Gastrocnemius medialis (tissue), 4 donors: ENCODE measurements around the gene ZFHX3. TPM values are rescaled to one million over a fixed set of nuclear protein-coding genes. Genes with fewer than 3 reads are reported as not detected.

Source experiments
- ATAC-seq, 2 donors: fragments of 150-250 bp; one replicate each; pipeline ENCODE4 v1.9.1; 2016
- DNase-seq, 2 donors: peaks; one replicate each; pipeline ENCODE4 v3.0.0-alpha.2; 2019
- H3K27ac ChIP-seq, 4 donors: fragments of 200-600 bp; sonication (generic); 1 replicate in 1 of 4; 2 replicates in 3 of 4; pipeline ENCODE4 v1.5.1; 2016 to 2018; ENCODE audit warnings: mild to moderate bottlenecking in 2 of 4, moderate library complexity in 1 of 4
- H3K27me3 ChIP-seq, 3 donors: fragments of 200-600 bp; sonication (generic) in 2 of 3; 1 replicate in 1 of 3; 2 replicates in 2 of 3; pipeline versions ENCODE4 v1.5.1 to v1.6.0; 2016 to 2019; ENCODE audit warnings: mild to moderate bottlenecking in 1 of 3, moderate library complexity in 1 of 3
- H3K36me3 ChIP-seq, 2 donors: fragments of 200-600 bp; sonication (generic) in 1 of 2; one replicate each; pipeline ENCODE4 v1.5.1; 2017 to 2018
- H3K4me1 ChIP-seq, 2 donors: fragments of 200-600 bp; sonication (generic) in 1 of 2; one replicate each; pipeline ENCODE4 v1.5.1; 2016 to 2017; ENCODE audit warnings: mild to moderate bottlenecking in 2 of 2
- H3K4me3 ChIP-seq, 4 donors: fragments of 200-600 bp; sonication (generic) in 3 of 4; 1 replicate in 1 of 4; 2 replicates in 3 of 4; pipeline ENCODE4 v1.5.1; 2016 to 2019; ENCODE audit warnings: mild to moderate bottlenecking in 2 of 4
- H3K9me3 ChIP-seq, 3 donors: fragments of 200-600 bp; sonication (generic) in 2 of 3; 1 replicate in 1 of 3; 2 replicates in 2 of 3; pipeline ENCODE4 v1.5.1; 2016 to 2019
- POLR2A ChIP-seq, 2 donors: fragments of 450-650 bp; IDR thresholded peaks; one replicate each; pipeline ENCODE4 v1.6.1; 2017; ENCODE audit warnings: antibody characterized with exemption in 2 of 2, mild to moderate bottlenecking in 2 of 2, moderate library complexity in 2 of 2
- in situ Hi-C, 4 donors: fragments of 200-750 bp; cut with MboI; loops; one replicate each; pipeline versions ENCODE4 v1.15.0 to v1.8.0; 2017; ENCODE audit warnings: low sequenced_read_pairs in 4 of 4
- intact Hi-C: fragments of 100-400 bp; cut with DNase I; formaldehyde crosslinking; loops from one replicate; pipeline ENCODE4 v1.15.1; 2023; ENCODE audit warnings: low total_unique reads
- total RNA-seq, 4 donors: library from RNA; depleted of rRNA; stranded (reverse); fragments of >200 nt; gene quantifications; one replicate each; pipeline versions ENCODE4 v1.1.0 to v1.2.3, GENCODE V29; 2016
- TF ChIP-seq, protein P1 (sequence below), 5 experiments: fragments of 450-650 bp in 3 of 5; fragments of 200-600 bp in 2 of 5; sonication (generic) in 2 of 5; IDR thresholded peaks in 4 of 5; conservative IDR thresholded peaks in 1 of 5; 1 replicate in 4 of 5; 2 replicates in 1 of 5; pipeline ENCODE4 v1.5.1; 2016 to 2019; ENCODE audit warnings: antibody characterized with exemption in 5 of 5, mild to moderate bottlenecking in 3 of 5, moderate library complexity in 3 of 5

Gene ZFHX3
- total RNA-seq, 4 donors from 2014 or later: 14.0 to 28.5 (median 27.3) TPM

DNA sequence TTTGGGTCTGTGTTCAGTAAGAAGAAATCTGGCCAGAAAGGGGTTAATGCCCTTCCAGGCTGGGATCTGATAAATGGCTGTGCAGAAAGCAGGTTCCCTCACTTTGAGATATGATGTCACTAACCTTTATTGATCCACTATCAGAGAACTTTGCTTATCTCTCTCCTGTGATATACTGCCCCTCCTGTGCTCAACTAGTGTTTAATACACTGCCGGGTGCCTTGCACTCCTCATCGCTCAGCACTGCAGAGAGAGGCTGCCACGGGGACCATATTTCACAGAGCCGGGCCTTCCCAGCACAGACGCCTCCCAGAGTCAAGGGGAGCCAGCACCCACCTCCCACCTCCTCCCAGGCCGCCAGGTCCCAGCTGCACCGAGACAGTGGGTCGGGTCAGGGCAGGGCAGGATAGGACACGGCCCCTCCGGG, 20.2 kb downstream of the ZFHX3 start:
- intact Hi-C loops: loop anchor here (2.0 kb wide), 1 partner anchor 37 kb away; no protein-coding TSS in a partner anchor
- Histone ChIP-seq H3K27ac (peak overlapping the region; percentile 78 to 89 (median 82)), H3K36me3 (no peaks in the 10 kb centered on the region), H3K9me3 (no peaks in the 10 kb centered on the region), H3K27me3 (no peaks in the 10 kb centered on the region), H3K4me3 (peak overlapping the region in 3 of 4 donors; percentile 0 to 24 (median 14)), H3K4me1 (peaks cover 62 to 94% of the 10 kb centered on the region in 2 donors)
- peak in 1 of 2 donors; percentile 3 for TF ChIP-seq POLR2A (IDR thresholded peaks at IDR 0.05)
- TF ChIP-seq, protein P1, sequence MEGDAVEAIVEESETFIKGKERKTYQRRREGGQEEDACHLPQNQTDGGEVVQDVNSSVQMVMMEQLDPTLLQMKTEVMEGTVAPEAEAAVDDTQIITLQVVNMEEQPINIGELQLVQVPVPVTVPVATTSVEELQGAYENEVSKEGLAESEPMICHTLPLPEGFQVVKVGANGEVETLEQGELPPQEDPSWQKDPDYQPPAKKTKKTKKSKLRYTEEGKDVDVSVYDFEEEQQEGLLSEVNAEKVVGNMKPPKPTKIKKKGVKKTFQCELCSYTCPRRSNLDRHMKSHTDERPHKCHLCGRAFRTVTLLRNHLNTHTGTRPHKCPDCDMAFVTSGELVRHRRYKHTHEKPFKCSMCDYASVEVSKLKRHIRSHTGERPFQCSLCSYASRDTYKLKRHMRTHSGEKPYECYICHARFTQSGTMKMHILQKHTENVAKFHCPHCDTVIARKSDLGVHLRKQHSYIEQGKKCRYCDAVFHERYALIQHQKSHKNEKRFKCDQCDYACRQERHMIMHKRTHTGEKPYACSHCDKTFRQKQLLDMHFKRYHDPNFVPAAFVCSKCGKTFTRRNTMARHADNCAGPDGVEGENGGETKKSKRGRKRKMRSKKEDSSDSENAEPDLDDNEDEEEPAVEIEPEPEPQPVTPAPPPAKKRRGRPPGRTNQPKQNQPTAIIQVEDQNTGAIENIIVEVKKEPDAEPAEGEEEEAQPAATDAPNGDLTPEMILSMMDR (IDR thresholded peaks at IDR 0.05 in 4 of 5, conservative IDR thresholded peaks at IDR 0.05 in 1 of 5): no peak
- no peak for DNase-seq
- no peak for ATAC-seq
- in situ Hi-C loops: no loop called here

DNA sequence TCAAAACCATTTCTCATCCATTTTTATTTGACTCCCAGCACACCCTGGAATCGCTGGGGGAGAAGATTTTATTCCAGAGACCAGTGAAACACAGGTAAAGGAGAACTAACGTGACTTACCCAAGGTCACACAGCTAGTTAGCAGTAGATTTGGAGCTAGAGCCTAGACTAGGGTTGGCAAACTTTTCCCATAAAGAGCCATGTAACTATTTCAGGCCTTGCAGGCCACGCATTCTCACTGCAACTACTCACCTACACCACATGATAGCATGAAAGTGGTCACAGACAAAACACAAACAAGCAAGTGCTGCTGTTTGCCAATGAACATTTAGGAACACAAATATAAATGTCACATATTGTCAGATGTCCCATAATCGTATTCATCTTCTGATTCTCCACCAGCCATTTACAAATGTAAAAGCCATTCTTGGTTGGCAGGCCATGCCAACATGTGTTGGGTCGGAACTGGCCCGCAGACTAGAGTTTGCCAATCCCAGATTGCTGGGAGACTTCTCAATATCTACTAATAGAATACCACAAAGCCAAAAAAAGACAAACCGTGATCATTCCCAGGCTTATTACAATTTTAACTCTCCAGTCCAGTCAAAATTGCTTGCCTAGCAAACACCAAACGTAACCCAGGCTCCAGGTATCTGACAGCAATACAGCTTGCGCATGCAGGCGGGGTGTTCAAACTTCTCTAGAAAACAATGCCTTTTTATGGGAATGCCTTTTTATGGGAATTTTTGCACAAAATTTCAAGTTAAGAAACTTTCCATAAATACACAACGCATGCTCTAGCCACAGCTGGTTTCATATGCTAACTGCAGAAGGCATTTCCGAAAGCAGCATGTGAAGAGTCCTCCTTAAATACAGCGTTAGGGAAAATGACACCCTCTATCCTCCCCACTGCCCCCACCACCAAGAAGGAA, 20.9 kb downstream of the ZFHX3 start:
- H3K4me3 ChIP-seq: peak overlapping the region in 2 of 4 donors; percentile 0 to 7
- no peak for DNase-seq
- in situ Hi-C loops: no loop called here
- peak; percentile 59 to 81 for ATAC-seq
- H3K9me3 ChIP-seq: no peaks in the 10 kb centered on the region
- H3K27me3 ChIP-seq: no peaks in the 10 kb centered on the region
- peaks cover 60 to 94% of the 10 kb centered on the region in 2 donors for H3K4me1 ChIP-seq
- peak; percentile 17 to 28 for TF ChIP-seq POLR2A (IDR thresholded peaks at IDR 0.05)
- TF ChIP-seq, protein P1 (IDR thresholded peaks at IDR 0.05 in 4 of 5, conservative IDR thresholded peaks at IDR 0.05 in 1 of 5): no peak
- intact Hi-C loops: loop anchor here (2.0 kb wide), 1 partner anchor 36 kb away; no protein-coding TSS in a partner anchor
- no peaks in the 10 kb centered on the region for H3K36me3 ChIP-seq
- H3K27ac ChIP-seq: peak overlapping the region; percentile 78 to 89 (median 82)

DNA sequence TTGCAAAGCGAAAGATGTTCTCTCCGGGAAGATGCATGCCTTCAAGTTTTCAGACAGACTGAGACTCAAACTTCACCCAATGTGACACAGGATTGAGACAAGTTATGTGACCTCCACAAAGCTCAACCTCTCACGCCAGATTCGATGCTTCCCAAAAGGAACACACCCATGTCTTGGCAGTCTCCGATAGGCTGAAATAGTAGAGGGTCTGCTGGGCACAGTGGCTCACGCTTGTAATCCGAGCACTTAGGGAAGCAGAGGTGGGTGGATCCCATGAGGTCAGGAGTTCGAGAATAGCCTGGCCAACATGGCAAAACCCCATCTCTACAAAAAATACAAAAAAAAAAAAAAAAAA, 22.1 kb downstream of the ZFHX3 start:
- H3K9me3 ChIP-seq: no peaks in the 10 kb centered on the region
- peak overlapping the region; percentile 78 to 89 (median 82) for H3K27ac ChIP-seq
- no peaks in the 10 kb centered on the region for H3K36me3 ChIP-seq
- no peak for TF ChIP-seq POLR2A (IDR thresholded peaks at IDR 0.05)
- TF ChIP-seq, protein P1 (IDR thresholded peaks at IDR 0.05 in 4 of 5, conservative IDR thresholded peaks at IDR 0.05 in 1 of 5): no peak
- H3K27me3 ChIP-seq: no peaks in the 10 kb centered on the region
- H3K4me1 ChIP-seq: peaks cover 69 to 91% of the 10 kb centered on the region in 2 donors
- no peak overlapping the region for H3K4me3 ChIP-seq
- intact Hi-C loops (loop anchor here (2.0 kb wide), 1 partner anchor 35 kb away; no protein-coding TSS in a partner anchor), in situ Hi-C loops (no loop called here)
- ATAC-seq (no peak), DNase-seq (no peak)

DNA sequence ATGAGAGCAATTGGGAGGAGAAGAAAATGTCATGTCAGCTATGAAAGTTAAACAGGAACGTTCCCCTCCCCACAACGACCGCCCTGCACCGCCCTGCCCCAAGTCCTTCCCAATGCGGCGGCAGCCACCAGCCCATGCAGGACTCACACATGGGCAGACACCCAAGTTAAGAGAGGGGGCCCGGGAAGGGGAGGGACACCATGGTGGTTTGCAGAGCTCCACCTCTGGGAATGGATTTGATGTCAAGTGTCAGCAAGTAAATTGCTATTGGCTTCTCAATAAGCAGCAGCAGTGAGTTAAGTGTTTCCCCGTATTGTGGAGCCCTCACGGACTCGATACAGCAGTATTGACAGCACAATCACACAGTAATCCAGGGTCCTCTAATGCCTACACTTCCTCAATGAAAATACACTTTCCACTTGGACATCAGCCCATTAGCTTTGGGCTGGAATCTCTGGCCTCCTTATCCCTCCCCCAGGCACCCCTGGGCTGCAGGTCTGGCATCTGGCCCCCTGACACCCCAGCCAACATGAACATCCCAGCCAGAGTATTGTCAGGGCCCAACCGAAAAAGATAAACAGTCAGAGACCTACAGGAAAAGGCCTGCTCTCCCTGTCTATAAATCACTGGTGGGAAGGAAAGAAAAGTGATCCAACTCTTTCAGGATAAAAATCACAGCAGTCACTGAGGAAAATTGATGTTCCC, 22.6 kb downstream of the ZFHX3 start:
- DNase-seq: no peak
- no peaks in the 10 kb centered on the region for H3K36me3 ChIP-seq
- H3K27ac ChIP-seq: peak overlapping the region; percentile 78 to 89 (median 82)
- in situ Hi-C loops (no loop called here), intact Hi-C loops (no loop called here)
- ATAC-seq: no peak
- H3K9me3 ChIP-seq: no peaks in the 10 kb centered on the region
- no peak overlapping the region for H3K4me3 ChIP-seq
- TF ChIP-seq, protein P1 (IDR thresholded peaks at IDR 0.05 in 4 of 5, conservative IDR thresholded peaks at IDR 0.05 in 1 of 5): no peak
- no peak for TF ChIP-seq POLR2A (IDR thresholded peaks at IDR 0.05)
- peaks cover 74 to 92% of the 10 kb centered on the region in 2 donors for H3K4me1 ChIP-seq
- no peaks in the 10 kb centered on the region for H3K27me3 ChIP-seq
